Right lung (tissue), 10 donors: ENCODE results near the gene ZNF275. TPM values are rescaled to one million over a fixed set of nuclear protein-coding genes. Genes with fewer than 3 reads are reported as not detected.
"Not testable (repeated sequence)": the region's sequence is repeated elsewhere in the genome, so short reads cannot be mapped to it uniquely, and the experiment has no call there.

Experiments used
- DNase-seq, 2 donors: peaks; one replicate each; pipeline ENCODE4 v3.0.0-alpha.2; 2013
- long read RNA-seq, 8 donors: transcript quantifications; one replicate each; lab custom pipeline, GENCODE V29; 2026
- polyA plus RNA-seq, 5 donors: library from polyadenylated mRNA; unstranded; fragments of 120-200 nt; gene quantifications; one replicate each; pipeline versions ENCODE4 v1.2.1 to v1.2.3, GENCODE V29; 2013; ENCODE audit warnings: inconsistent platforms in 1 of 5, low replicate concordance in 1 of 5; ENCODE audit not compliant: insufficient read length in 5 of 5, insufficient read depth in 1 of 5

Gene ZNF275, protein sequence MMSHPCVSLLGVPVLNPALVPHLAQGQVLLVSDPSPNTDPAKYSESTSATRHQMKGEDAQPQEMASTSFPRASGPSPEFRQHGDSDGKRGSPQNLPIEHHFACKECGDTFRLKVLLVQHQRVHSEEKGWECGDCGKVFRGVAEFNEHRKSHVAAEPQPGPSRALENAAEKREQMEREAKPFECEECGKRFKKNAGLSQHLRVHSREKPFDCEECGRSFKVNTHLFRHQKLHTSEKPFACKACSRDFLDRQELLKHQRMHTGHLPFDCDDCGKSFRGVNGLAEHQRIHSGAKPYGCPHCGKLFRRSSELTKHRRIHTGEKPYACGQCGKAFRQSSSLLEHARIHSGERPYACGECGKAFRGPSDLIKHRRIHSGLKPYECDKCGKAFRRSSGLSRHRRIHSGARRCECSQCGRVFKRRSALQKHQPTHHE
- polyA plus RNA-seq: 10 to 100 TPM; 14.1 to 17.3 (median 15.2) TPM
- long read RNA-seq, donor 1, full-length matches to known transcripts: 3 of 3 reads
- long read RNA-seq, donor 1, partial matches to known transcripts: 0 of 3 reads
- long read RNA-seq, donor 1, other reads (novel, unspliced or antisense): 0 of 3 reads
- long read RNA-seq, donor 2, full-length matches to known transcripts: 1 of 1 reads
- long read RNA-seq, donor 2, partial matches to known transcripts: 0 of 1 reads
- long read RNA-seq, donor 2, other reads (novel, unspliced or antisense): 0 of 1 reads
- long read RNA-seq, donor 3, full-length matches to known transcripts: 1 of 1 reads
- long read RNA-seq, donor 3, partial matches to known transcripts: 0 of 1 reads
- long read RNA-seq, donor 3, other reads (novel, unspliced or antisense): 0 of 1 reads
- long read RNA-seq, donor 4, full-length matches to known transcripts: 3 of 3 reads
- long read RNA-seq, donor 4, partial matches to known transcripts: 0 of 3 reads
- long read RNA-seq, donor 4, other reads (novel, unspliced or antisense): 0 of 3 reads
- long read RNA-seq, donor 5, full-length matches to known transcripts: 5 of 5 reads
- long read RNA-seq, donor 5, partial matches to known transcripts: 0 of 5 reads
- long read RNA-seq, donor 5, other reads (novel, unspliced or antisense): 0 of 5 reads
- long read RNA-seq, donor 6, full-length matches to known transcripts: 3 of 3 reads
- long read RNA-seq, donor 6, partial matches to known transcripts: 0 of 3 reads
- long read RNA-seq, donor 6, other reads (novel, unspliced or antisense): 0 of 3 reads
- long read RNA-seq, donor 7, full-length matches to known transcripts: 6 of 6 reads
- long read RNA-seq, donor 7, partial matches to known transcripts: 0 of 6 reads
- long read RNA-seq, donor 7, other reads (novel, unspliced or antisense): 0 of 6 reads
- long read RNA-seq, donor 8, full-length matches to known transcripts: 2 of 2 reads
- long read RNA-seq, donor 8, partial matches to known transcripts: 0 of 2 reads
- long read RNA-seq, donor 8, other reads (novel, unspliced or antisense): 0 of 2 reads

GRCh38 chrX:153333821-153334653, at the start of gene ZNF275:
Gene ZNF275 (plus strand): TSS chrX:153334153. CDS start chrX:153336680, 2,527 bp downstream.
- DNase-seq: peak; percentile 69 to 73

DNA sequence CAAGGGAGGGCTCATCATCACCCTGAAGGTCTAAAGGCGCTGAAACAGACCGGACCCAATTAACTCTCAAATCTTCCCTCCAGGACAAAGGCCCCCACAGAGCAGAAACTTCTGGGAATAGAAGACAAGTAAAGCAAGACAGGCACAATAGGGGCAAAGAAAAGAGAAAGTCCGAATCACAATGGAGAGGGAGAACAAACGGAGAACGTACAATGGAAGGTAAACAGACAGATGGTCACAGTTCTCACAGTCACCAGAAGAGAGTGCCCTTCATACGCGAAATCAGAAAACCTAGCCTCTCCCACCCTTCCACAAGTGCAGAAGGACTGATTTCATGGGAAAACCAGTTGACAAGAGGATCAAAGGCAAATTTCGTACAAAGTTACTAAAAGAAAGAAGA, 48.3 kb upstream of the ZNF275 start:
- not testable (repeated sequence) for DNase-seq

- DNase-seq: not testable (repeated sequence)
Measured at GRCh38 chrX:153288807-153289206, 45.1 kb upstream of the ZNF275 start.

DNA sequence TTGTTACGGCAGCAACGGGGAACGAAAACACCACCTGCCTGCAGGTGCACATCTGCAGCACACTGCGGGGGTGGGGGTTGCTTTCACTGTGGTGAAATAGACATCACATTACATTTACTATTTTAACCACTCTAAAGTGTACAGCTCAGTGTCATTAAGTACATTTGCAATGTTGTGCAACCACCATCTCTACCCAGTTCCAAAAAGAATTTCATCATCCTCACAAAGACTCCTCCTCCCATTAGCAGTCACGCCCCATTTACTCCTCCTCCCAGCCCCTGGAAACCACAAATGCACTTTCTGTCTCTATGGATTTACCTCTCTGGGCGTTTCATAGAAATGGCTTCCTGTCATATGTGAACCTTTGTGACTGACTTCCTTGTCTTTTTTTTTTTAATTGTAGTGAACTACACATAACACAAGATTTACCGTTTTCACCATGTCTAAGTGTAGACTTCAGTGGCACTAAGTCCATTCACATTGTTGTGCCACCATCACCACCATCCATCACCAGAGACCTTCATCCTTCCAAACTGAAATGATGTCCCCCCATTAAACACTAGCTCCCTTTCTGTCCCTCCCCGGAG, 40.4 kb upstream of the ZNF275 start:
- not testable (repeated sequence) for DNase-seq

DNA sequence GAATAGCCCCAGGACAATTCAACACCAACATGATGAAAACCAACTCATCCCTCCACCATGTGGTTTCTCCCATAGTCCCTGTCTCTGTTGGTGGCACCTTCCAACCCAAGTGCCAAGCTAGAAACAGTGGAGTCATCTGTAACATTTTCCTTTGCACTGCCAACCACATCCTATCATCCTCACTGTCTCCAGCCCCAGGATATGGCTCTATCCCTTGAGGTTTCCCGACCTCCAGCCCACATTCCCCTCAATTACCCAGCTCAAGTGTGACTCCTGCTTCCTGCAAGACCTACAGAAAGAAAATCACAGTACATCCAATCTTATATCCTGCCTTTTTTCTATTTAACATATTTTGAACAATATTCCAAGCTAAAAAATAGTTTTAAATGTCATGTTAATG, 36.6 kb upstream of the ZNF275 start:
- DNase-seq: no peak

GRCh38 chrX:153299855-153300254, 34.1 kb upstream of the ZNF275 start:
- no peak for DNase-seq

GRCh38 chrX:153301746-153302145, 32.2 kb upstream of the ZNF275 start:
- no peak for DNase-seq

- DNase-seq: no peak
Measured at GRCh38 chrX:153302796-153303195, 31.2 kb upstream of the ZNF275 start.

GRCh38 chrX:153303276-153304262, 30.4 kb upstream of the ZNF275 start:
- DNase-seq: no peak

DNA sequence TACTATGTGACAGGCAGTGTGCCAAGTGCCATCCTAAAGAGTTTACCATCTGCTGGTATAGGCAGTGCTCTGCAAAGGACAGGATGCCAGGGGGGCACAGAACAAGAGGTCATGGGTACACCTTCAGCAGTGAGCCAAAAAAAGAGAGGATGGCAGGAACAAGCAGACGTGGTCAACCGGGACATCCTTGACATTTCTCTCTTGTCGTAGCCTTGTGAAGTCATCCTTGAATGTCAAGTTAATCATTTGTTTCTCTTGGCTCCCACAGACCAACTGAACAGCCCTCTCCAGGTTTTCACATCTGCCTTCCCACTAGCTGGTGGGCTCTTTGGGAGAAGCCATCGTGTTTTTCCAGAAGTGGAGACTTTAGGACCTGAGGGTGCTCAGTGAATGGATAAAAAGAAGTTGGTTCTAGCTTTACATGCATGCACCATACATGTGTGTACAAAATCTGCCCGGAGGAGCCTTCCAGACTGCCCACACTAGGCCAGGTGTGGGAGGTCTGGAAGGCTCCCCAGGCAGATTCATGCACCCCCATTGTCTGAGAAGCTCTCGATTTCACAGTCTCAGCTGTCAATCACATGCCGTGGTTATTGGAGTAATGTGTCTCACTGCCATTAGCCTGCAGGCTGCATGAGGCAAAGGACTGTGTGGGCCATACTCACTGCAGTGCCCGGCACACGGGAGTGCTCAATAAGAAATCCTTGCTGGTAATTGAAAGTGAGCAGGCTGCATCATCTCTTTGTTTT, 28.8 kb upstream of the ZNF275 start:
- no peak for DNase-seq

GRCh38 chrX:153305972-153306371, 28.0 kb upstream of the ZNF275 start:
- DNase-seq: no peak

- DNase-seq: no peak
Measured at GRCh38 chrX:153306527-153307115, 27.3 kb upstream of the ZNF275 start.

GRCh38 chrX:153307276-153308178, 26.4 kb upstream of the ZNF275 start:
- no peak for DNase-seq

DNA sequence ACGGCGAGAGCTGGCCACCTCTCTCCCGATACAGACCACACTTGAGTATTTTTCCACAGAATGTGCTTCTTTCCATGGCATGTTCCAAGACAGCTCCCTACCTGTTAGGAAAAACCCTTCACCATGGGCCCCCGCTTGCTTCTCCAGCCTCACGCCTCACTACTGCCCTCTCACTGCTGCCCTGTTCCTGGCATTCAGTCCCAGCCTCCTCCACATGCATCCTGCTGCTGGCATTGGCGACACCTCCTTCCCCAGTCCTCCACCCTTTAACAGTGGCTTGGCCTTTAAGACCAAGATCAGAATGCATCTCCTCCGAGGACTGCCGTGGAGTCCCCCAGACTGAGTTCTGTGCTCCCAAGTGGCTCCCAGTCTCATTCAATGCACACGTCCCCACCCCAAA, 23.1 kb upstream of the ZNF275 start:
- DNase-seq: no peak

DNA sequence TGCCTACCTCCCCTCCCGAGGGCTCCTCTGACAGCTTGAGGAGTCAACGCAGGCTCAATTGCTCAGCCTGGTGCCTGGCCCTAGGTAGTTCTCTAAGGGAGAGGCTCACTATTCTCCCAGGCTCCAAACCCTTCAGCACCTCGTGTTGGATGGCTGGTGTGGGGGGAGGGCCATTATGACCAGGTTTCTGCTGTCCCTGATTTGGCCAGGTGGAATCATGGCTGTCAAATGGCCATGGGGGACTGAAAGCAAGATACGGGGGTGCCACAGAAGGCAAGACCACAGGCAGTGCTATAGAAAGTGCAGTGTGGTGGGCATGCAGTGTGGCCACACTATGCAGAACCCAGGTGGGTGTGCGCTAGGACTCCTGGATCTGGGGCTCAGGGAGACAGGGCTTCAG, 21.9 kb upstream of the ZNF275 start:
- no peak for DNase-seq

DNA sequence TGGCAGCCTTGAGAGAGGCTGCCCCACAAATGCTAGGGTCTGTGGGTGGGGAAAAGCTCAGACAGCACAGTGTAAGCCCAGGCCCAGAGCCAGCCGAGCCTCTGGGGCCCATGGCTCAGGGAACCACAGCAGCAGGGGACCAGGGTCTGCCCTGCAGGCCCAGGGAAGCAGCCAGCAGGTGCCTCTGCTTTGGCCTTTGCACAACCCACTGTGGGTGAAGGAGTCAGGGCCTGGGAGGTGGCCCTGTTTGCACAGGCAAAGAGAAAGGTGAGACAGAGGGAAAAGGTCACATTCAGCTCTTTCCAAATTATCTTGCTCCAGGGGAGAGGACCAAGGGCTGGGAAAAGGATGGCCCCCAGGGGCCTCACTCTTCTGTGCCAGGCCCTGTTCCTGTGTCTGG, 21.1 kb upstream of the ZNF275 start:
- DNase-seq: no peak
